GM12864 (cell line): ENCODE results near the gene ACP7.
"Not testable (repeated sequence)": the region's sequence is repeated elsewhere in the genome, so short reads cannot be mapped to it uniquely, and the experiment has no call there.

Experiments used
- DNase-seq: peaks from one replicate; pipeline ENCODE4 v3.0.0-alpha.2; 2011; ENCODE audit warnings: low read depth
- H3K4me3 ChIP-seq: 2 replicates; pipeline ENCODE4 v1.5.1; 2011; ENCODE audit warnings: mild to moderate bottlenecking, low read depth, low read length, control low read depth
- TF ChIP-seq, protein P1 (sequence below): IDR thresholded peaks from 2 replicates; pipeline ENCODE4 v1.5.1; 2011; ENCODE audit warnings: low read depth, mild to moderate bottlenecking, moderate library complexity, low read length, control low read depth, inconsistent platforms; ENCODE audit errors: missing control alignments

ACP7 gene

DNA sequence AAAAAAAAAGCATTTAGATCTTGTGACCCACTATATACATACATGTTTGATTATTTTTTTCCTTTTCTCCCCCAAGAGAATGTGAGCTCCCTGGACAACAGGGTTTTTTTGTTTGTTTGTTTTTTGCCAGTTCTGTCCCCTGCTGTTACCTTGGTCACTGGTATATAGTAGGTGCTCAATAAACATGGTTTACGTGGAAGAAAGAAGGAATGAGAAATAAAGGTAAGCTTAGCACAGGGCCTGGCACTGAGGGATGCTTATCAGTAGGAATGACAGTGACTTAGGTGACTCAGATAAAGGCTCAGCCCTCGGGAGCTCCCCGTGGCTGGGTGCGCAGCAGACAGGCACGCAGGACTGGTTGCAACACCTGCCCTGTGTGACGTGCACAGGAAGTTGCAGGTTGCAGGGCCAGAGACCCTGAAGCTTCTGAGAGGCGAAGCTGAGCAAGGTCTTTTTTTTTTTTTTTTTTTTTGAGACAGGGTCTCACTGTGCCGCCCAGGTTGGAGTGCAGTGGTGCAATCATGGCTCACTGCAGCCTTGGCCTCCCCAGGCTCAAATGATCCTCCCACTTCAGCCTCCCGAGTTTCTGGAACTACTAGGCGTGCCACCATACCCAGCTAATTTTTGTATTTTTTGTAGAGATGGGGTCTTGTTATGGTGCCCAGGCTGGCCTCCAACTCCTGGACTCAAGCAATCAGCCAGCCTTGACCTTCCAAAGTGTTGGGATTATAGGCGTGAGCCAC, 31.1 kb downstream of the ACP7 start:
- no peak overlapping the region for H3K4me3 ChIP-seq
- TF ChIP-seq, protein P1, sequence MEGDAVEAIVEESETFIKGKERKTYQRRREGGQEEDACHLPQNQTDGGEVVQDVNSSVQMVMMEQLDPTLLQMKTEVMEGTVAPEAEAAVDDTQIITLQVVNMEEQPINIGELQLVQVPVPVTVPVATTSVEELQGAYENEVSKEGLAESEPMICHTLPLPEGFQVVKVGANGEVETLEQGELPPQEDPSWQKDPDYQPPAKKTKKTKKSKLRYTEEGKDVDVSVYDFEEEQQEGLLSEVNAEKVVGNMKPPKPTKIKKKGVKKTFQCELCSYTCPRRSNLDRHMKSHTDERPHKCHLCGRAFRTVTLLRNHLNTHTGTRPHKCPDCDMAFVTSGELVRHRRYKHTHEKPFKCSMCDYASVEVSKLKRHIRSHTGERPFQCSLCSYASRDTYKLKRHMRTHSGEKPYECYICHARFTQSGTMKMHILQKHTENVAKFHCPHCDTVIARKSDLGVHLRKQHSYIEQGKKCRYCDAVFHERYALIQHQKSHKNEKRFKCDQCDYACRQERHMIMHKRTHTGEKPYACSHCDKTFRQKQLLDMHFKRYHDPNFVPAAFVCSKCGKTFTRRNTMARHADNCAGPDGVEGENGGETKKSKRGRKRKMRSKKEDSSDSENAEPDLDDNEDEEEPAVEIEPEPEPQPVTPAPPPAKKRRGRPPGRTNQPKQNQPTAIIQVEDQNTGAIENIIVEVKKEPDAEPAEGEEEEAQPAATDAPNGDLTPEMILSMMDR = no peak
- no peak for DNase-seq

DNA sequence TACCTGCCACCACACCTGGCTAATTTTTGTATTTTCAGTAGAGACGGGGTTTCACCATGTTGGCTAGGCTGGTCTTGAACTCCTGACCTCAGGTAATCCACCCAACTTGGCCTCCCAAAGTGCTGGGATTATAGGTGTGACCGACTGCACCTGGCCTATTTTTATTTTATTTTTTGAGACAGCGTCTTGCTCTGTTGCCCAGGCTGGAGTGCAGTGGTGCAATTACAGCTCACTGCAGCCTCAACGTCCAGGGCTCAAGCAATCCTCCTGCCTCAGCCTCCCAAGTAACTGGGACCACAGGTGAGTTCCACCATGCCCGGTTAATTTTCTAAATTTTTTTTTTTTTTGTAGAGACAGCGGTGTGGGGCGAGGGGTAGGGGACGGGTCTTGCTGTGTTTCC, 32.9 kb downstream of the ACP7 start:
- not testable (repeated sequence) for H3K4me3 ChIP-seq, DNase-seq

DNA sequence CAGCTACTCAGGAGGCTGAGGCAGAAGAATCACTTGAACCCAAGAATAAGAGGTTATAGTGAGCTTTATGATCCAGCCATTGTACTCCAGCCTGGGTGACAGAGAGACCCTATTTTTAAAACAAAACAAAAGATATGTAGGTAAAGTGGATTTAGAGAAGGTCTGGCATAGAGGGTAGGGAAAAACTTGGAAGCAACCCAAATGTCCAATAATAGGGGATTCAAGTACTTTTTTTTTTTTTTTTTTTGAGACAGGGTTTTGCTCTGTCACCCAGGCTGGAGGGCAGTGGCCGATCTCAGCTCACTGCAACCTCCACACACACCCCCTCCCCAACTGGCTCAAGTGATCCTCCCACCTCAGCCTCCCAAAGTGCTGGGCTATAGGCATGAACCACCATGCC, 35.7 kb downstream of the ACP7 start:
- TF ChIP-seq, protein P1 = no peak
- H3K4me3 ChIP-seq = no peak overlapping the region
- no peak for DNase-seq

DNA sequence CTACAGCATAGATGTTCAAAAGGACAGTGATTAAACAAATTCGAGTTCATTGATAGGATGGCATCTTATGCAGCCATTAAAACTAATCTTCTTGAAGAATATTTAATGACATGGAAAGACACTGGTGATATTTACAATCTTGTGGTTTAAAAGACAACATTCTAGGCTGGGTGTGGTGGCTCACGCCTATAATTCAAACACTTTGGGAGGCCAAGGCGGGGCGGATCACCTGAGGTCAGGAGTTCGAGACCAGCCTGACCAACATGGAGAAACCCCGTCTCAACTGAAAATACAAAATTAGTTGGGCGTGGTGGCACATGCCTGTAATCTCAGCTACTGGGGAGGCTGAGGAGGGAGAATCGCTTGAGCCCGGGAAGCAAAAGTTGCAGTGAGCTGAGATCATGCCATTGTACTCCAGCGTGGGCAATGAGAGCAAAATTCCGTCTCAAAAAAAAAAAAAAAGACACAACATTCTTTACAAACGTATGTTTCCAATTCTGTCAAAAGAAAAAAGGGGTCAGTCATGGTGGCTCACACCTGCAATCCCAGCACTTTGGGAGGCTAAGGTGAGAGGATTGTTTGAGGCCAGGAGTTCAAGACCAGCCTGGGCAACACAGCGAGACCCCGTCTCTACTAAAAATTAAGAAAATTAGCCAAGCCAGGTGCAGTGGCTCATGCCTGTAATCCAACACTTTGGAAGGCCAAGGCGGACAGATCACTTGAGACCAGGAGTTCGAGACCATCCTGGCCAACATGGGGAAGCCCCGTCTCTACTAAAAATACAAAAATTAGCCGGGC, 39.0 kb downstream of the ACP7 start:
- TF ChIP-seq, protein P1 = no peak
- H3K4me3 ChIP-seq = no peak overlapping the region
- no peak for DNase-seq

DNA sequence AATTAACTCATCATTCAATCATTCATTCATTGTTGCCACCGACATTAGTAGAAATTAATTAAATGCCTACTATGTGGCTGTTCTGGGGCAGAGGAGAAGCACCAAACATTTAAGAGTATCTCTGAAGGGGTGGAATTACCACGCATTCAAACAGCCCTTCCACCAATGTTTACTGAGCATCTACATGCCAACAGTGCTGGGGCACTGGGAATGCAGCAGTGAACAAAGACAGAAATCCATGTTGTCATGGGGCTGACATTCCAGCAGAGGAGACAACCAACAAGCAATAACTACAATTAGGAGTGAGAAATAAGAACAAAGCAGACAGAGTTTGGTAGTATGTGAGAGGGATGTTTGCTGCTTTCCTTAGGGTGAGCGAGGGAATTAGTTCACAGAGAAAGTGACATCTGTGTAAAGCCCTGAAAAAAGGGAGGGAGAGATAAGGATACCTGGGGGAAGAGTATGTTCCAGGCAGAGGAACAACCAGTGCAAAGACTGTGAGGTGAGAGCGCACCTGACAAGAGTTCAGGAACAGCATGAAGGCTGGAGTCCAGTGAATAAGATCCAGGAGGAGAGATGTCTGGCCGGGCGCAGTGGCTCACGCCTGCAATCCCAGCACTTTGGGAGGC, 40.1 kb downstream of the ACP7 start:
- TF ChIP-seq, protein P1 = no peak
- DNase-seq = no peak
- H3K4me3 ChIP-seq = no peak overlapping the region

DNA sequence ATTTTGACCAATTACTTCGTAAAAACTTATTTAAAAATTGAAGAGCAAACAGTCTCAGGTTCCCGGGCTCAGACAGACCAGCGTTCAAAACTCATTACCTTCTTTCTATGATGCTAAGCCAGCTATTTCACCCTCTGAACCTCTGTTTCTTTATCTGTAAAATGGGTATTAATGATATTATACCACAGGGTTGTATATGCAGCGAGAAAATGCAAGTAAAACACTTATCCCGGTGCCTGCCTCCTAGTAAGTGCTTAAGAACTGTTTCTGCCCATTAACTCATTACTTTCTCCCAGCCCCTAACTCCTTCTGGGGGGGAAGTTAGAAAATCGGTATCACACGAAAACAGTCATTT, 41.0 kb downstream of the ACP7 start:
- no peak for DNase-seq

More for the DNA sequence above, 41.0 kb downstream of the ACP7 start:
- TF ChIP-seq, protein P1 = no peak
- peak overlapping the region; percentile 79 for H3K4me3 ChIP-seq
